HG02588 (cell line): ENCODE measurements around the gene ZNF286A.
"Not testable (repeated sequence)": the region's sequence is repeated elsewhere in the genome, so short reads cannot be mapped to it uniquely, and the experiment has no call there.

Experiments
- ATAC-seq: cut with Tn5 transposase; IDR thresholded peaks from one replicate; pipeline ENCODE4 v1.9.1; 2021; ENCODE audit warnings: mild to moderate bottlenecking, moderate library complexity; ENCODE audit not compliant: unreplicated experiment

The ZNF286A gene

DNA sequence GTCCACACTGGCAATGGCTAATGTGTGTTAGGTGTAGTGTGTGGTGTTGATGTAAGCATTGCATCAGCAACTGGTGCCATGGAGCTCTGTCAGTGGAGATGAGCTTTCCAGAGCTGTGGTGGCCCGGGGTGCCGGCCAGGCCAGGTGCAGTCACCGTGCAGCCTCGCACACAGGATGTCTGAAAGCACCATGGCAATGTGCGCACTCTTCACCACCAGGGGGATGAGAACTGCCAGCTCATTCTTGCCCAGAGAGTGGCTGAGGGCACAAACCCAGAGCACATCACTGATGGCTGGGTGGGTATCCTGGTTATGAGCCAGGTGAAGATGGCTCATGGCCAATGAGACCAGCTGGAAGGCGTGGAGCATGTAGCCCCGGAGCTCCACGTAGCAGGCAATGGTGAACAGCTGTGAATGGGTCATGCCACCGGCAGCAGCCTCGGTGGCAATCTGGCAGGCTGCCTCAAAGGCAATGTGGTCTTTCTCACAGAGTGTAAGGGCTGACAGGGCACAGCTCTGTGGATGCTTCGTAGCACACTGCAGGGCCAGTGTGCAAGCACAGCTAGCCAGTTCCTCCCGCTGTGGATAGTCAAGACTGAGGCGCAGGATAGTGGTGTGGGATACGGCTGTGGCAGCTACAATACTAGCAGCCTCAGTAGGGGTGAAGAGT lies 69.4 kb downstream of the ZNF286A start:
- not testable (repeated sequence) for ATAC-seq
